Type B pancreatic cell (in vitro differentiated cells): Measurements from ENCODE around the gene SNTG2. TPM values are rescaled to one million over a fixed set of nuclear protein-coding genes. Genes with fewer than 3 reads are reported as not detected.
"Not testable (repeated sequence)": the region's sequence is repeated elsewhere in the genome, so short reads cannot be mapped to it uniquely, and the experiment has no call there.

Source experiments
- DNase-seq: peaks from one replicate; pipeline ENCODE4 v3.0.0; 2021; ENCODE audit warnings: mixed read lengths; ENCODE audit not compliant: unreplicated experiment; ENCODE audit errors: extremely low spot score
- H3K27ac Mint-ChIP-seq: 2 replicates; pipeline ENCODE4 v1.8.0; 2021; ENCODE audit warnings: mild to moderate bottlenecking, mixed read lengths
- H3K27me3 Mint-ChIP-seq: 2 replicates; pipeline ENCODE4 v1.8.0; 2021; ENCODE audit warnings: mixed read lengths
- H3K36me3 Mint-ChIP-seq: 2 replicates; pipeline ENCODE4 v1.8.0; 2021; ENCODE audit warnings: mixed read lengths
- H3K4me1 Mint-ChIP-seq: one replicate; pipeline ENCODE4 v1.8.0; 2021; ENCODE audit warnings: mixed read lengths; ENCODE audit not compliant: unreplicated experiment
- H3K4me3 Mint-ChIP-seq: 2 replicates; pipeline ENCODE4 v1.8.0; 2021; ENCODE audit warnings: mild to moderate bottlenecking, mixed read lengths
- H3K9me3 Mint-ChIP-seq: 2 replicates; pipeline ENCODE4 v1.8.0; 2021; ENCODE audit warnings: mixed read lengths
- total RNA-seq: library from RNA; stranded (reverse); gene quantifications from 2 replicates; pipeline ENCODE4 v1.2.1, GENCODE V29; 2021; ENCODE audit warnings: low replicate concordance
- TF ChIP-seq, protein P1 (sequence below): fragments of 200-600 bp; sonication (generic); conservative IDR thresholded peaks from 2 replicates; pipeline ENCODE4 v1.5.0; 2021; ENCODE audit warnings: antibody characterized with exemption, mild to moderate bottlenecking

SNTG2 gene
- total RNA-seq, 1 donor from 2014 or later = 1.1 TPM

DNA sequence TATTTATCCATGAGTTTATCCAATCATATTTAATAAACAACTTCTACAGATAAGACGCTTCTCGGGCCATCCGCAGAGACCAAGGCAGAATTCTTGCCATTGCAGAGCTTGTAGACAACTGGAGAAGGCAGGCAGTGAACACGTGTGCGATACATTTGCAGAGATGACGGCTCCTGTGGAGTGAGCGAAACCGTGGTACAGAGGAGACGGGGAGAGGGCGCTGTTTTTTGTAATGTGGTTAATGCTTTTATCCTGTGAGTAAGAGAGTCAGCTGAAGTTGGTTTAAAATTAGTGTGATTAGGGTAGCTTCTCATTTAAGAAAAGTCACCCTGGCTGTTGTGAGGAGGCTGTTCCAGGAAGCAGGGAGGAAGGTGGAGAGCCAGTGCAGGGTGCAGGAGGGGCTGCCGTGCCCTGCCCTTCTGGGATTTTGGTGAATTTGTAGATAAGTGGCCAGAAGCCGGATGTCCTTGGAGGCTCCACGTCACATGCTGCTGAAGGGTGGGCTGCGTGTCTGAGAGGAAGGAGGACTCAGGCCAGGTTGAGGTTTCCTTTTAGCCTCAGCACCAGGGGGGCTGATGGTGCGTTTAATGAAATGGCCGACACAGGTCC is 151.4 kb downstream of the SNTG2 start:
- DNase-seq = no peak
- peaks cover 10% of the 10 kb centered on the region for H3K4me1 Mint-ChIP-seq
- H3K4me3 Mint-ChIP-seq = no peak overlapping the region
- TF ChIP-seq, protein P1, sequence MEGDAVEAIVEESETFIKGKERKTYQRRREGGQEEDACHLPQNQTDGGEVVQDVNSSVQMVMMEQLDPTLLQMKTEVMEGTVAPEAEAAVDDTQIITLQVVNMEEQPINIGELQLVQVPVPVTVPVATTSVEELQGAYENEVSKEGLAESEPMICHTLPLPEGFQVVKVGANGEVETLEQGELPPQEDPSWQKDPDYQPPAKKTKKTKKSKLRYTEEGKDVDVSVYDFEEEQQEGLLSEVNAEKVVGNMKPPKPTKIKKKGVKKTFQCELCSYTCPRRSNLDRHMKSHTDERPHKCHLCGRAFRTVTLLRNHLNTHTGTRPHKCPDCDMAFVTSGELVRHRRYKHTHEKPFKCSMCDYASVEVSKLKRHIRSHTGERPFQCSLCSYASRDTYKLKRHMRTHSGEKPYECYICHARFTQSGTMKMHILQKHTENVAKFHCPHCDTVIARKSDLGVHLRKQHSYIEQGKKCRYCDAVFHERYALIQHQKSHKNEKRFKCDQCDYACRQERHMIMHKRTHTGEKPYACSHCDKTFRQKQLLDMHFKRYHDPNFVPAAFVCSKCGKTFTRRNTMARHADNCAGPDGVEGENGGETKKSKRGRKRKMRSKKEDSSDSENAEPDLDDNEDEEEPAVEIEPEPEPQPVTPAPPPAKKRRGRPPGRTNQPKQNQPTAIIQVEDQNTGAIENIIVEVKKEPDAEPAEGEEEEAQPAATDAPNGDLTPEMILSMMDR = no peak
- H3K27me3 Mint-ChIP-seq = peaks cover 8% of the 10 kb centered on the region
- no peaks in the 10 kb centered on the region for H3K9me3 Mint-ChIP-seq
- no peak overlapping the region for H3K27ac Mint-ChIP-seq
- no peaks in the 10 kb centered on the region for H3K36me3 Mint-ChIP-seq

DNA sequence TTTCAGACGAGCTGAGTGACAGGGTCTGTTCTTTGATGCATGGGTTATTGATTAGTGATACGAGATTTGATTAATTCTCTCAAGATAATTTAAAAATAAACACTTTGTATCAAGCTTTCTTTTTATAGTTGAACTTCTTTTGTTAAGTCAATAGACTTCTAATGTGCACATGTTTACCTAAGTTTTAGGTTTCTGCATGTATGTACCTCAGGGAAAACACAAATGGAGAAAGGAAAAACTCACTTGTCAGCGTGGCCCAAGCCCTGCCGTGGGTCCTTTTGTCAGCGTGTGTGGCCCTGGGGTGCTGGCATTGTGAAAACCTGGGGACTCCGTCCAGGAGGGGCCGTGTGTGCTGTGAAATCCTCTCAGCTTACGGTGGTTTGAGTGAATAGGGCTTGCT is 153.7 kb downstream of the SNTG2 start:
- H3K36me3 Mint-ChIP-seq = no peaks in the 10 kb centered on the region
- no peak for DNase-seq

DNA sequence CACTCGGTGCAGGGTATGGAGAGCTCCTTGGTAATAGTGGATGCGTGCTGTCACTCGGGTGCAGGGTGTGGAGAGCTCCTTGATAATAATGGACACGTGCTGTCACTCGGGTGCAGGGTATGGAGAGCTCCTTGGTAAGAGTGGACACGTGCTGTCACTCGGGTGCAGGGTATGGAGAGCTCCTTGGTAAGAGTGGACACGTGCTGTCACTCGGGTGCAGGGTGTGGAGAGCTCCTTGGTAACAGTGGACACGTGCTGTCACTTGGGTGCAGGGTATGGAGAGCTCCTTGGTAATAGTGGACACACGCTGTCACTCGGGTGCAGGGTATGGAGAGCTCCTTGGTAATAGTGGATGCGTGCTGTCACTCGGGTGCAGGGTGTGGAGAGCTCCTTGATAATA is 155.7 kb downstream of the SNTG2 start:
- H3K9me3 Mint-ChIP-seq, H3K27me3 Mint-ChIP-seq, H3K36me3 Mint-ChIP-seq, DNase-seq, H3K4me1 Mint-ChIP-seq, H3K27ac Mint-ChIP-seq, H3K4me3 Mint-ChIP-seq: not testable (repeated sequence)

More for the DNA sequence above, 153.7 kb downstream of the SNTG2 start:
- Mint-ChIP-seq H3K4me3 (no peak overlapping the region), H3K4me1 (peaks cover 7% of the 10 kb centered on the region), H3K27me3 (peaks cover 3% of the 10 kb centered on the region), H3K9me3 (no peaks in the 10 kb centered on the region), H3K27ac (no peak overlapping the region)
- TF ChIP-seq, protein P1 = no peak

DNA sequence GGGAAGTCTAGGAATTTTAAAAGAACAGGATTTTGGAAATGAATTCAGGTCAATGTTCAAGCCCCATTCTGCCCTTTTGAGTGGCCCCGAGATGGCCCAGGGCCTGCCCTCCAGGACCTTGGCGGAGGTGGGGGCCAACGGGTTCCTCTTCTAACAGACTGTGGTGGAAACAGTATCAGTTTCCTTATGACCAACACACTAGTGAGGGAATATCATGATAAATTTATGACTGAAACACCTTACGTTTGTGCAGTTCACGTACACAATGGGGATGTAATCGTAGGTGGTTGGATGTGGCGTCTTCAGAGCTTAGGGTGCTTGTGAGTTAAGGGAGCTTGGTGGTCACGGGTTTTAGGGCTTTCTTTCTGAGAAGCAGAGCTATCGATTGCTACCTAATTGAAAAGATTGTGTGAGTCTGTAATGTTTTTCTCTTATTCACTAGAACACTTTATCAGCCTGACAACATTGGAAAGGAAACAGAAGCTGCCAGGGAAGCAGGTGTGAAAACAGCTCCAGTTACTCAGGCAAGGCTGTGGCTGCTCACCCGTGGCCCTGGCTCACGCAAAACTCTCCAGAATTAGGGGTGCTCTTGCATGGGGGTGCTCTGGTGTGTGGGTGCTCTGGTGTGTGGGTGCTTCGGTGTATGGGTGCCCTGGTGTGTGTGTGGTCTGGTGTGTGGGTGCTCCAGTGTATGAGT is 165.3 kb downstream of the SNTG2 start:
- H3K9me3 Mint-ChIP-seq = peaks cover 18% of the 10 kb centered on the region
- H3K4me1 Mint-ChIP-seq = no peaks in the 10 kb centered on the region
- no peaks in the 10 kb centered on the region for H3K36me3 Mint-ChIP-seq
- TF ChIP-seq, protein P1 = no peak
- no peak for DNase-seq
- H3K4me3 Mint-ChIP-seq = no peak overlapping the region
- peaks cover 3% of the 10 kb centered on the region for H3K27me3 Mint-ChIP-seq
- no peak overlapping the region for H3K27ac Mint-ChIP-seq

DNA sequence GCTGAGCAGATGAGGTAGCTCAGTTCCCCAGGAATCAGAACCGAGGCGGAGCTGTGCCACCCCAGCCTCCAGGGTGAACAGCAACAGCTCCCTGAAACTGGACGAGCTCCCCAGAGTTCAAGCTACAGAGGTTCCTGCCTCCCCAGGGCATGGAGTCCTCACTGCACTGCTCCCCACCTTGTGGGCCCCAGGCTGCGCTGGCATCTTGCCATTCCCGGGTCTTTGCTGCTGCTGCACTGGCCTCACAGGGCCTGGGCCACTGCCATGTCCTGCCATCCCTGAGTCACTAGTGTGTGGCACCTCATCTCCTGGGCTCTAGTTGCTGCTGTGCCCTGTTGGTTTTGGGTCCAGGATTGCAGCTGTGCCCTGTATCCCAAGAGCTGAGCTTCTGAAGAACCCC is 166.9 kb downstream of the SNTG2 start:
- H3K27me3 Mint-ChIP-seq = no peaks in the 10 kb centered on the region
- TF ChIP-seq, protein P1 = no peak
- H3K36me3 Mint-ChIP-seq = no peaks in the 10 kb centered on the region
- no peak overlapping the region for H3K27ac Mint-ChIP-seq
- peak; percentile 61 for DNase-seq
- H3K9me3 Mint-ChIP-seq = peaks cover 6% of the 10 kb centered on the region
- H3K4me3 Mint-ChIP-seq = no peak overlapping the region
- H3K4me1 Mint-ChIP-seq = no peaks in the 10 kb centered on the region

DNA sequence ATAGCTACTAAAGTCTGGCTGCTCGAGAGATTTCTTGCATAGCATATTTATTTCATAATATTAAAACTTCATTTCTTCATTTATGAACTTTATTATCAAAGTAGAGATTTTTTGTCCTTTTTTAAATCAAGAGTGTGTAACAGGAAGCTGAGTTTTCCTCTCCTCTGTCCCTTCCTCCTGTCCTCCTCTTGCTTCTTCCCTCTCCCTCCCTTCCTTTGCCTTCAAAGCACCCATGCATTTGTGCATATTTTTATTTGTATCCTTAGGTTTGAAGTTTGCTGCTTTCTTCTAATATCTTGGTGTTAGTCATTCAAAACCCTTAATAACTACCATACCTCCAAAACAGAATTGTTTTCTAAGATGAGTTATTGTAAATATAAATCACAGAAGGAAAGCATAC is 174.6 kb downstream of the SNTG2 start:
- no peaks in the 10 kb centered on the region for H3K9me3 Mint-ChIP-seq
- TF ChIP-seq, protein P1 = no peak
- H3K27me3 Mint-ChIP-seq = no peaks in the 10 kb centered on the region
- no peak overlapping the region for H3K27ac Mint-ChIP-seq
- H3K36me3 Mint-ChIP-seq = no peaks in the 10 kb centered on the region
- no peaks in the 10 kb centered on the region for H3K4me1 Mint-ChIP-seq
- no peak for DNase-seq
- H3K4me3 Mint-ChIP-seq = no peak overlapping the region
